ENCODE results near the gene IFT122. TPM values are rescaled to one million over a fixed set of nuclear protein-coding genes. Genes with fewer than 3 reads are reported as not detected.
"Not testable (repeated sequence)": the region's sequence is repeated elsewhere in the genome, so short reads cannot be mapped to it uniquely, and the experiment has no call there.

IFT122 gene
- total and polyA plus RNA-seq, 8 donors, result 9.9 to 163 (median 19.6) TPM

GRCh38 chr3:129486664-129487035 is 46.6 kb downstream of the IFT122 start:
- Histone ChIP-seq H3K27ac (peak overlapping the region in 4 of 5 donors; percentile 58 to 73 (median 65)), H3K27me3 (no peaks in the 10 kb centered on the region), H3K9me3 (no peaks in the 10 kb centered on the region), H3K36me3 (peaks cover 0 to 81% (median 64%) of the 10 kb centered on the region in 4 donors), H3K4me3 (no peak overlapping the region), H3K4me1 (peaks cover 5 to 31% (median 7%) of the 10 kb centered on the region in 4 donors)
- no peak for DNase-seq
- WGBS, 5 donors, result 93 to 97% (median 95%) methylated on average over 2 of the region's 2 CpGs
- TF ChIP-seq EP300 (IDR thresholded peaks at IDR 0.05) (no peak), POLR2A (IDR thresholded peaks at IDR 0.05) (no peak), CTCF (IDR thresholded peaks at IDR 0.05) (no peak), POLR2AphosphoS5 (IDR thresholded peaks at IDR 0.05) (no peak)
- intact Hi-C loops (cut with DNase I; ENCODE audit: low total_unique reads), result loop anchor here (10.0 kb wide), 1 partner anchor 438 kb away; no protein-coding TSS in a partner anchor

- Histone ChIP-seq H3K4me3 (no peak overlapping the region), H3K9me3 (no peaks in the 10 kb centered on the region), H3K27ac (peak overlapping the region in 4 of 5 donors; percentile 58 to 73 (median 65)), H3K27me3 (no peaks in the 10 kb centered on the region), H3K4me1 (peaks cover 5 to 24% (median 6%) of the 10 kb centered on the region in 4 donors), H3K36me3 (peaks cover 0 to 81% (median 64%) of the 10 kb centered on the region in 4 donors)
- TF ChIP-seq POLR2A (IDR thresholded peaks at IDR 0.05) (no peak), CTCF (IDR thresholded peaks at IDR 0.05) (no peak), EP300 (IDR thresholded peaks at IDR 0.05) (no peak), POLR2AphosphoS5 (IDR thresholded peaks at IDR 0.05) (no peak)
- no peak for DNase-seq
- intact Hi-C loops (cut with DNase I; ENCODE audit: low total_unique reads), result loop anchor here (10.0 kb wide), 1 partner anchor 437 kb away; no protein-coding TSS in a partner anchor
- 87 to 93% (median 93%) methylated on average over 13 of the region's 13 CpGs for WGBS, 5 donors
Observed at GRCh38 chr3:129487183-129487867, 47.3 kb downstream of the IFT122 start.

- not testable (repeated sequence) for DNase-seq, H3K9me3 ChIP-seq, H3K4me3 ChIP-seq, H3K27me3 ChIP-seq
- H3K27ac ChIP-seq, result peak overlapping the region in 2 of 5 donors; percentile 58 to 73
- H3K4me1 ChIP-seq, result peaks cover 5 to 23% (median 6%) of the 10 kb centered on the region in 4 donors
- 91 to 96% (median 95%) methylated on average over 4 of the region's 4 CpGs for WGBS, 5 donors
- peaks cover 0 to 81% (median 65%) of the 10 kb centered on the region in 4 donors for H3K36me3 ChIP-seq
- intact Hi-C loops (cut with DNase I; ENCODE audit: low total_unique reads), result loop anchor here (10.0 kb wide), 1 partner anchor 437 kb away; no protein-coding TSS in a partner anchor
Observed at GRCh38 chr3:129487868-129488335, 47.9 kb downstream of the IFT122 start.

- WGBS, 5 donors, result 88 to 92% (median 91%) methylated on average over 9 to 10 of the region's 10 CpGs
- Histone ChIP-seq H3K36me3 (peaks cover 0 to 81% (median 61%) of the 10 kb centered on the region in 4 donors), H3K4me1 (peaks cover 5 to 23% (median 6%) of the 10 kb centered on the region in 4 donors)
- not testable (repeated sequence) for H3K9me3 ChIP-seq, H3K27ac ChIP-seq, DNase-seq, H3K4me3 ChIP-seq, H3K27me3 ChIP-seq
- intact Hi-C loops (cut with DNase I; ENCODE audit: low total_unique reads), result loop anchor here (10.0 kb wide), 1 partner anchor 436 kb away; no protein-coding TSS in a partner anchor
Observed at GRCh38 chr3:129489258-129489657, 49.2 kb downstream of the IFT122 start.

GRCh38 chr3:129490273-129490675 is 50.2 kb downstream of the IFT122 start:
- Histone ChIP-seq H3K27me3 (no peaks in the 10 kb centered on the region), H3K4me1 (peaks cover 5 to 18% (median 6%) of the 10 kb centered on the region in 4 donors), H3K9me3 (no peaks in the 10 kb centered on the region), H3K36me3 (peaks cover 0 to 75% (median 54%) of the 10 kb centered on the region in 4 donors), H3K4me3 (no peak overlapping the region), H3K27ac (peak overlapping the region in 4 of 5 donors; percentile 52 to 83 (median 66))
- intact Hi-C loops (cut with DNase I; ENCODE audit: low total_unique reads), result no loop called here
- WGBS, 5 donors, result 22 to 27% (median 23%) methylated on average over 4 to 5 of the region's 5 CpGs
- peak in 5 of 7 experiments; percentile 65 to 82 (median 72) for TF ChIP-seq CTCF (IDR thresholded peaks at IDR 0.05)
- no peak for TF ChIP-seq POLR2A (IDR thresholded peaks at IDR 0.05)
- no peak for TF ChIP-seq EP300 (IDR thresholded peaks at IDR 0.05)
- TF ChIP-seq POLR2AphosphoS5 (IDR thresholded peaks at IDR 0.05), result peak in 2 of 3 donors; percentile 4 to 66
- DNase-seq, result peak; percentile 66 to 94

- intact Hi-C loops (cut with DNase I; ENCODE audit: low total_unique reads); H3K4me3 ChIP-seq; DNase-seq; H3K9me3 ChIP-seq; H3K27me3 ChIP-seq: not testable (repeated sequence)
- Histone ChIP-seq H3K36me3 (peaks cover 0 to 72% (median 53%) of the 10 kb centered on the region in 4 donors), H3K4me1 (peaks cover 5 to 13% (median 8%) of the 10 kb centered on the region in 4 donors), H3K27ac (peak overlapping the region in 4 of 5 donors; percentile 52 to 83 (median 66))
- 86 to 96% (median 90%) methylated on average over 4 of the region's 4 CpGs for WGBS, 5 donors
Observed at GRCh38 chr3:129491077-129491476, 51.1 kb downstream of the IFT122 start.
